SK-N-SH (cell line): ENCODE data around the gene FNDC3B. TPM values are rescaled to one million over a fixed set of nuclear protein-coding genes. Genes with fewer than 3 reads are reported as not detected.
A peak's percentile ranks its signal among the peaks of the same experiment; 100 is the strongest.

Source experiments
- CTCF ChIA-PET: fragments of 300-600, 350-600 bp; formaldehyde crosslinking; extraction: SDS; loops from one replicate; lab custom pipeline; 2021; lab: Yijun Ruan, JAX
- POLR2A ChIA-PET: fragments of 350-600 bp; sonication (Branson Sonifier 250); formaldehyde crosslinking; extraction: SDS; loops from one replicate; lab custom pipeline; 2020; ENCODE audit warnings: antibody characterized with exemption, inconsistent platforms; lab: Yijun Ruan, JAX
- DNase-seq: peaks from one replicate; pipeline ENCODE4 v3.0.0; 2012
- H2AFZ ChIP-seq: fragments of 200-600 bp; sonication (generic); 2 replicates; pipeline ENCODE4 v1.8.1; 2016; ENCODE audit warnings: antibody characterized with exemption, mild to moderate bottlenecking, low read depth
- H3F3A ChIP-seq: fragments of 200-600 bp; sonication (generic); replicated peaks from 2 replicates; pipeline ENCODE3; 2016; ENCODE audit warnings: antibody characterized with exemption, mild to moderate bottlenecking; ENCODE audit not compliant: insufficient read depth
- H3K27ac ChIP-seq, 2 experiments: fragments of 200-500 bp in 1 of 2; fragments of 200-600 bp in 1 of 2; sonication (Bioruptor generic) in 1 of 2; sonication (generic), shearing (Covaris generic) in 1 of 2; 2 replicates each; pipeline versions ENCODE4 v1.5.1 to v1.6.1; 2014 to 2016; ENCODE audit warnings: low read depth in 2 of 2, inconsistent platforms in 1 of 2, low read length in 1 of 2, mild to moderate bottlenecking in 1 of 2, mixed read lengths in 1 of 2
- H3K27me3 ChIP-seq: fragments of 200-600 bp; sonication (generic), shearing (Covaris generic); 2 replicates; pipeline ENCODE4 v1.6.1; 2016; ENCODE audit warnings: mixed run types; ENCODE audit not compliant: insufficient read depth
- H3K36me3 ChIP-seq, 2 experiments: fragments of 200-500 bp in 1 of 2; fragments of 200-600 bp in 1 of 2; sonication (Bioruptor generic) in 1 of 2; sonication (generic) in 1 of 2; replicated peaks in 1 of 2; 2 replicates each; pipeline versions ENCODE3 to v1.5.1; 2014 to 2016; ENCODE audit warnings: low read length in 1 of 2, mild to moderate bottlenecking in 1 of 2; ENCODE audit not compliant: insufficient read depth in 2 of 2, control insufficient read depth in 1 of 2
- H3K4me1 ChIP-seq, 2 experiments: fragments of 200-500 bp in 1 of 2; fragments of 200-600 bp in 1 of 2; sonication (Bioruptor generic) in 1 of 2; sonication (generic), shearing (Covaris generic) in 1 of 2; 2 replicates each; pipeline versions ENCODE4 v1.5.1 to v1.6.1; 2014 to 2016; ENCODE audit warnings: low read depth in 1 of 2, low read length in 1 of 2, mixed run types in 1 of 2; ENCODE audit not compliant: insufficient read depth in 2 of 2, control insufficient read depth in 1 of 2
- H3K4me2 ChIP-seq: fragments of 200-600 bp; sonication (generic), shearing (Covaris generic); 2 replicates; pipeline ENCODE4 v1.6.1; 2017; ENCODE audit warnings: mixed run types
- H3K4me3 ChIP-seq, 2 experiments: fragments of 200-500 bp in 1 of 2; fragments of 200-600 bp in 1 of 2; sonication (Bioruptor generic) in 1 of 2; sonication (generic), shearing (Covaris generic) in 1 of 2; 2 replicates each; pipeline versions ENCODE4 v1.5.1 to v1.8.1; 2014 to 2016; ENCODE audit warnings: low read depth in 2 of 2, inconsistent platforms in 1 of 2, low read length in 1 of 2, mild to moderate bottlenecking in 1 of 2, mixed read lengths in 1 of 2, moderate library complexity in 1 of 2
- H3K79me2 ChIP-seq: fragments of 200-600 bp; sonication (generic); 2 replicates; pipeline ENCODE4 v1.8.1; 2017; ENCODE audit warnings: mild to moderate bottlenecking; ENCODE audit not compliant: insufficient read depth
- H3K9ac ChIP-seq: fragments of 200-600 bp; sonication (generic); 2 replicates; pipeline ENCODE4 v1.6.1; 2017; ENCODE audit warnings: mixed run types
- H3K9me2 ChIP-seq: fragments of 200-600 bp; sonication (generic); 2 replicates; pipeline ENCODE4 v1.6.1; 2017; ENCODE audit warnings: mixed run types
- H3K9me3 ChIP-seq: fragments of 200-600 bp; sonication (generic); 2 replicates; pipeline ENCODE4 v1.6.1; 2017; ENCODE audit warnings: mixed run types, mild to moderate bottlenecking, moderate library complexity
- H4K20me1 ChIP-seq: fragments of 200-600 bp; sonication (generic); 2 replicates; pipeline ENCODE4 v1.6.1; 2017; ENCODE audit warnings: mild to moderate bottlenecking, mixed run types; ENCODE audit not compliant: insufficient read depth
- CHD2 ChIP-seq: fragments of 150-350 bp; IDR thresholded peaks from 2 replicates; pipeline ENCODE4 v1.6.1; 2018; ENCODE audit warnings: low read length; ENCODE audit not compliant: partially characterized antibody
- CTCF ChIP-seq: fragments of 200-600 bp; sonication (generic); IDR thresholded peaks from 2 replicates; pipeline ENCODE4 v1.6.1; 2017; ENCODE audit warnings: antibody characterized with exemption, mild to moderate bottlenecking, moderate library complexity
- ELF1 ChIP-seq: IDR thresholded peaks from 2 replicates; pipeline ENCODE4 v1.4.0; 2012
- EP300 ChIP-seq, 2 experiments: IDR thresholded peaks; 2 replicates each; pipeline versions ENCODE4 v1.4.0 to v1.6.1; 2012; ENCODE audit warnings: borderline replicate concordance in 1 of 2, low read depth in 1 of 2, low read length in 1 of 2
- EZH2phosphoT487 ChIP-seq: fragments of 200-600 bp; sonication (generic); IDR thresholded peaks from 2 replicates; pipeline ENCODE4 v1.6.1; 2017; ENCODE audit warnings: low read depth, mixed run types, mild to moderate bottlenecking, antibody characterized with exemption, moderate library complexity, borderline replicate concordance
- FOSL2 ChIP-seq: IDR thresholded peaks from 2 replicates; pipeline ENCODE4 v1.4.0; 2012; ENCODE audit warnings: low read depth, mild to moderate bottlenecking, moderate library complexity, borderline replicate concordance
- FOXJ3 ChIP-seq: sonication (generic); formaldehyde crosslinking; IDR thresholded peaks from 2 replicates; pipeline ENCODE4 v1.5.1; 2020; ENCODE audit warnings: mild to moderate bottlenecking, missing genetic modification reagents
- GATA2 ChIP-seq: sonication (generic); formaldehyde crosslinking; IDR thresholded peaks from 2 replicates; pipeline ENCODE4 v1.5.0; 2020; ENCODE audit warnings: mild to moderate bottlenecking, missing genetic modification reagents
- JUND ChIP-seq: IDR thresholded peaks from 2 replicates; pipeline ENCODE4 v1.4.0; 2012
- MAX ChIP-seq: IDR thresholded peaks from 2 replicates; pipeline ENCODE4 v1.4.0; 2012; ENCODE audit warnings: low read depth
- MEF2A ChIP-seq: IDR thresholded peaks from 2 replicates; pipeline ENCODE4 v1.4.0; 2012; ENCODE audit warnings: low read depth, borderline replicate concordance
- NFIC ChIP-seq: IDR thresholded peaks from 2 replicates; pipeline ENCODE4 v1.4.0; 2012; ENCODE audit warnings: borderline replicate concordance
- NRF1 ChIP-seq: IDR thresholded peaks from 2 replicates; pipeline ENCODE4 v1.6.1; 2012; ENCODE audit warnings: low read depth, mild to moderate bottlenecking, low read length
- PBX3 ChIP-seq: IDR thresholded peaks from 2 replicates; pipeline ENCODE4; 2012
- POLR2AphosphoS5 ChIP-seq: IDR thresholded peaks from 2 replicates; pipeline ENCODE4 v1.6.1; 2012; ENCODE audit warnings: low read depth, low read length
- RAD21 ChIP-seq: IDR thresholded peaks from 2 replicates; pipeline ENCODE4 v1.6.1; 2012; ENCODE audit warnings: mild to moderate bottlenecking, low read length
- RCOR1 ChIP-seq: fragments of 150-350 bp; IDR thresholded peaks from 2 replicates; pipeline ENCODE4 v1.6.1; 2017; ENCODE audit warnings: antibody characterized with exemption, low read length
- REST ChIP-seq: IDR thresholded peaks from 2 replicates; pipeline ENCODE4 v1.6.1; 2012; ENCODE audit warnings: mild to moderate bottlenecking, low read depth, low read length, moderate library complexity
- RFX5 ChIP-seq: IDR thresholded peaks from 2 replicates; pipeline ENCODE4 v1.6.1; 2012; ENCODE audit warnings: mild to moderate bottlenecking, improper control_type of control experiment, low read length
- SIN3A ChIP-seq: IDR thresholded peaks from 2 replicates; pipeline ENCODE4 v1.6.1; 2012; ENCODE audit warnings: low read depth, mild to moderate bottlenecking, low read length, moderate library complexity, borderline replicate concordance
- SMC3 ChIP-seq: IDR thresholded peaks from 2 replicates; pipeline ENCODE4 v1.6.1; 2012; ENCODE audit warnings: low read depth, low read length, improper control_type of control experiment
- TCF12 ChIP-seq: IDR thresholded peaks from 2 replicates; pipeline ENCODE4 v1.4.0; 2012
- TEAD4 ChIP-seq: IDR thresholded peaks from 2 replicates; pipeline ENCODE4 v1.4.0; 2012; ENCODE audit warnings: mild to moderate bottlenecking, borderline replicate concordance; ENCODE audit not compliant: insufficient read depth
- USF2 ChIP-seq: fragments of 150-350 bp; IDR thresholded peaks from 2 replicates; pipeline ENCODE4 v1.6.1; 2017; ENCODE audit warnings: antibody characterized with exemption, low read length, low read depth, borderline replicate concordance
- ZBTB33 ChIP-seq: IDR thresholded peaks from 2 replicates; pipeline ENCODE4 v1.4.0; 2012; ENCODE audit warnings: low read depth, borderline replicate concordance
- WGBS: methylation state at CpG from one replicate; pipeline ENCODE4 v1.1.6; 2017; ENCODE audit warnings: low lambda C conversion rate; 5-methylcytosine and 5-hydroxymethylcytosine counted together
- polyA plus RNA-seq, 3 experiments: library from polyadenylated mRNA; depleted of rRNA; stranded (reverse); fragments of >200 nt; gene quantifications; 2 replicates each; pipeline ENCODE4 v1.2.3, GENCODE V29; 2012

Gene FNDC3B
- polyA plus RNA-seq, 1 of the 3 experiments (the other 2 are of a cell fraction), result 10.4 TPM

- 9% methylated on average over 5 of the region's 5 CpGs for WGBS
- Histone ChIP-seq H3K79me2 (peaks cover 99% of the 10 kb centered on the region), H3K4me1 (peaks cover 11 to 25% of the 10 kb centered on the region in 2 experiments; a peak in 3 of 4 replicates), H3K27ac (peak overlapping the region; percentile 77 to 90), H3K4me3 (no peak overlapping the region; a peak in 1 of 4 replicates), H2AFZ (no peak overlapping the region), H3K27me3 (no peaks in the 10 kb centered on the region), H3K9ac (peak overlapping the region; percentile 23; the same call in 1 of the 2 replicates), H3K9me3 (no peaks in the 10 kb centered on the region), H3K9me2 (no peaks in the 10 kb centered on the region), H3F3A (peaks cover 27% of the 10 kb centered on the region), H3K4me2 (peak overlapping the region; percentile 18; the same call in 1 of the 2 replicates), H4K20me1 (peaks cover 77% of the 10 kb centered on the region), H3K36me3 (peaks cover 6 to 37% of the 10 kb centered on the region in 2 experiments)
- CTCF ChIA-PET, result interaction anchor here (1.0 kb wide), 1 partner anchor 14 kb away, joined by 3 read pairs; no protein-coding TSS in a partner anchor
- POLR2A ChIA-PET, result no interaction called here
- DNase-seq, result peak; percentile 57
- TF ChIP-seq USF2 (no peak), FOXJ3 (CRISPR knock-in tag) (peak; percentile 23; the same call in 1 of the 2 replicates), ELF1 (no peak), RCOR1 (peak; percentile 98), NRF1 (no peak), RAD21 (peak; percentile 3; the same call in 1 of the 2 replicates), RFX5 (no peak), CTCF (no peak), FOSL2 (peak; percentile 14; the same call in 1 of the 2 replicates), REST (no peak), ZBTB33 (no peak), NFIC (no peak; the same call in 1 of the 2 replicates), EP300 (IDR thresholded peaks at IDR 0.05; ENCODE audit: borderline replicate concordance in 1 of 2, low read depth in 1 of 2, low read length in 1 of 2) (peak; percentile 54 to 57; a peak in 3 of 4 replicates), TCF12 (peak; percentile 90), GATA2 (CRISPR knock-in tag) (peak; percentile 71), CHD2 (peak; percentile 77), POLR2AphosphoS5 (peak; percentile 30; the same call in 1 of the 2 replicates), EZH2phosphoT487 (no peak), TEAD4 (peak; percentile 67; the same call in 1 of the 2 replicates), SMC3 (no peak), MAX (no peak), JUND (peak; percentile 40), PBX3 (peak; percentile 46; the same call in 1 of the 2 replicates), MEF2A (peak; percentile 71), SIN3A (no peak)
Measured at GRCh38 chr3:172082269-172082668, 42.9 kb downstream of the FNDC3B start.
